Transverse colon (tissue), 4 donors: ENCODE data around the gene MRPL41.

Experiments
- CTCF ChIP-seq, 5 experiments: fragments of 200-600 bp in 3 of 5; fragments of 450-650 bp in 2 of 5; sonication (generic) in 3 of 5; IDR thresholded peaks; 1 replicate in 2 of 5; 2 replicates in 3 of 5; pipeline ENCODE4 v1.5.1; 2016 to 2017; ENCODE audit warnings: antibody characterized with exemption in 5 of 5, inconsistent platforms in 3 of 5, mild to moderate bottlenecking in 2 of 5, moderate library complexity in 1 of 5
- EP300 ChIP-seq: sonication (generic); formaldehyde crosslinking; IDR thresholded peaks from one replicate; pipeline ENCODE4 v1.6.1; 2017; ENCODE audit warnings: antibody characterized with exemption, low read depth
- POLR2A ChIP-seq: fragments of 450-650 bp; IDR thresholded peaks from one replicate; pipeline ENCODE4 v1.6.1; 2016; ENCODE audit warnings: antibody characterized with exemption, mild to moderate bottlenecking, moderate library complexity
- POLR2AphosphoS5 ChIP-seq, 3 donors: sonication (generic); formaldehyde crosslinking; IDR thresholded peaks; one replicate each; pipeline ENCODE4 v1.6.1; 2016; ENCODE audit warnings: antibody characterized with exemption in 3 of 3

- TF ChIP-seq CTCF (IDR thresholded peaks at IDR 0.05): no peak
- no peak for TF ChIP-seq POLR2AphosphoS5 (IDR thresholded peaks at IDR 0.05)
- no peak for TF ChIP-seq POLR2A
- no peak for TF ChIP-seq EP300
Measured at GRCh38 chr9:137564817-137565411, 13.2 kb downstream of the MRPL41 start.
